ENCODE results near the gene WDR83.
"Not testable (repeated sequence)": the region's sequence is repeated elsewhere in the genome, so short reads cannot be mapped to it uniquely, and the experiment has no call there.

WDR83 gene

DNA sequence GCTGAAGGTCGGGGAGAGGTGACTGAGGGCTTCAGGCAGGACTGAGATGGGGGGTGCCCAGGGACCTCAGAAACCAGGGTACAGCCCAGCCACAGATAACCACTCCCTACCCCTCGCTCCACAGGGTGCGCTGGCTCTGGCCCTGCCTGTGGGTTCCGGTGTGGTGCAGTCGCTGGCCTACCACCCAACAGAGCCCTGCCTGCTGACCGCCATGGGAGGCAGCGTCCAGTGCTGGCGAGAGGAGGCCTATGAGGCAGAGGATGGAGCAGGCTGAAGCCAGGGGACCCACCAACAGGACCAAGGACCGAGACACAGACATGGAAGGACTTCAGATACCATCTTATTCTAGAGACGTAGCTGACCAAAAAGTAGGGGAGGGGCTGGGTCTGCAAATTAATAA lies 8.8 kb downstream of the WDR83 start:
- no peak overlapping the region for H3K4me3 ChIP-seq (replicated peaks in 1 of 2; ENCODE audit: low read depth in 2 of 2, low read length in 2 of 2)
- TF ChIP-seq, protein P1, sequence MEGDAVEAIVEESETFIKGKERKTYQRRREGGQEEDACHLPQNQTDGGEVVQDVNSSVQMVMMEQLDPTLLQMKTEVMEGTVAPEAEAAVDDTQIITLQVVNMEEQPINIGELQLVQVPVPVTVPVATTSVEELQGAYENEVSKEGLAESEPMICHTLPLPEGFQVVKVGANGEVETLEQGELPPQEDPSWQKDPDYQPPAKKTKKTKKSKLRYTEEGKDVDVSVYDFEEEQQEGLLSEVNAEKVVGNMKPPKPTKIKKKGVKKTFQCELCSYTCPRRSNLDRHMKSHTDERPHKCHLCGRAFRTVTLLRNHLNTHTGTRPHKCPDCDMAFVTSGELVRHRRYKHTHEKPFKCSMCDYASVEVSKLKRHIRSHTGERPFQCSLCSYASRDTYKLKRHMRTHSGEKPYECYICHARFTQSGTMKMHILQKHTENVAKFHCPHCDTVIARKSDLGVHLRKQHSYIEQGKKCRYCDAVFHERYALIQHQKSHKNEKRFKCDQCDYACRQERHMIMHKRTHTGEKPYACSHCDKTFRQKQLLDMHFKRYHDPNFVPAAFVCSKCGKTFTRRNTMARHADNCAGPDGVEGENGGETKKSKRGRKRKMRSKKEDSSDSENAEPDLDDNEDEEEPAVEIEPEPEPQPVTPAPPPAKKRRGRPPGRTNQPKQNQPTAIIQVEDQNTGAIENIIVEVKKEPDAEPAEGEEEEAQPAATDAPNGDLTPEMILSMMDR (IDR thresholded peaks at IDR 0.05; ENCODE audit: low read depth, low read length): no peak
- no peak for DNase-seq (ENCODE audit: low read depth in 2 of 2)

DNA sequence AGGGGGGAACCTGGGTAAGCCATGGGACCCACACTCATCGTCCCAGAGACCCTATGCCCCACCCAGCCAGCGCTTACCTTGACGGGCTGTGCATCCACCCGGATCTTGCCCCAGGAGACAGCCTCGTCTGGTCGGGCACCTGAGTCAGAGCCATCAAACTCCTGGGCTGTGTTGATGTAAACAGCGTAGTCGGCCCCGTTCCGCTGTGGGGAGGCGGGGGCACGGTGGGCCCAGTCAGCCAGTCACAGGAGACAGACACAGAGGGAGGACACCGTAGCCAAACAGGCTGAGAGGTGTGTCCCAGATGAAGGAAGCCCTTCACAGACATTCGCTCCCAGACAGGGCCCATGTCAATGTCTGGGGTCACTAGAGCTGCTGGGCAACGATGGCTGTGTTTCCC lies 9.3 kb downstream of the WDR83 start:
- no peak overlapping the region for H3K4me3 ChIP-seq (replicated peaks in 1 of 2; ENCODE audit: low read depth in 2 of 2, low read length in 2 of 2)
- no peak for DNase-seq (ENCODE audit: low read depth in 2 of 2)
- TF ChIP-seq, protein P1 (IDR thresholded peaks at IDR 0.05; ENCODE audit: low read depth, low read length): no peak

DNA sequence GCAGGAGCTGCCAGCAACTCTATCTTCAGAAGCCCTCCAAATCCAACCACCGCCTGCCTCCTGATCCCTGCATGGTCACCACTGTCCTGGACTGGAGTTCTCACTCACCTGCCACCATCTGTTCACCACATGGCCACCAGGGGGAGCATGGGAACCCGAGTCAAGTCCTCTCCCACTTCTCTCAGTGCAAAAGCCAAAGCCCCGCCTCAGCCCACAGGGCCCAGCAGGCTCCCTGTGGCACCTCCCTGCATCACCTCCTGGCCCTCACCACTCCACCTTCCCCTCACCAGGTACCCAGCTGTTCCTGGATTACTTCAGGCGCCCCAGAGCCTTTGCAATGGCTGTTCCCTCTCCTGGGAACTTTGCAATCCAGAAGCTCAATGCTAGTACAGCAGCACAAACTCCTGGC lies 9.8 kb downstream of the WDR83 start:
- TF ChIP-seq, protein P1 (IDR thresholded peaks at IDR 0.05; ENCODE audit: low read depth, low read length): peak; percentile 88
- no peak overlapping the region for H3K4me3 ChIP-seq (replicated peaks in 1 of 2; ENCODE audit: low read depth in 2 of 2, low read length in 2 of 2)
- peak; percentile 82 to 84 for DNase-seq (ENCODE audit: low read depth in 2 of 2)

DNA sequence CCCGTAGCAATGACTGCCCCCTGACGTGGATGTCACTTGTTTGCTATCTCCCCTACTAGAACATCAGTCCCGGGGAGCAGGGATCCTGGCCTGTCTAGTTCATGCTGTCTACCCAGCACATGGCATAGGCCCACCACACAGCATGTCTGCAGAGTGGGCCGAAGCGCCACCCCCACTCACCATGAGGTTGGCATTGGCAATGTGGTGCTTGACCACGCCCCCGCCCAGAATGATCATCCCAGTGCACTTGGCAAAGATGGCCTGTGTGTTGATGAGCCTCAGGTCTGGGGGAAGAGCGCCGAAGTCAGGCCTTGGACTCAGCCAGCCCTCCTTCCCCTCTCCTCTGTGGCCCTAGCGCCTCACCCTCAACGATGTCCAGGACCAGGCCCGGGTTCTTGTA lies 10.3 kb downstream of the WDR83 start:
- no peak overlapping the region for H3K4me3 ChIP-seq (replicated peaks in 1 of 2; ENCODE audit: low read depth in 2 of 2, low read length in 2 of 2)
- TF ChIP-seq, protein P1 (IDR thresholded peaks at IDR 0.05; ENCODE audit: low read depth, low read length): no peak
- DNase-seq (ENCODE audit: low read depth in 2 of 2): no peak

DNA sequence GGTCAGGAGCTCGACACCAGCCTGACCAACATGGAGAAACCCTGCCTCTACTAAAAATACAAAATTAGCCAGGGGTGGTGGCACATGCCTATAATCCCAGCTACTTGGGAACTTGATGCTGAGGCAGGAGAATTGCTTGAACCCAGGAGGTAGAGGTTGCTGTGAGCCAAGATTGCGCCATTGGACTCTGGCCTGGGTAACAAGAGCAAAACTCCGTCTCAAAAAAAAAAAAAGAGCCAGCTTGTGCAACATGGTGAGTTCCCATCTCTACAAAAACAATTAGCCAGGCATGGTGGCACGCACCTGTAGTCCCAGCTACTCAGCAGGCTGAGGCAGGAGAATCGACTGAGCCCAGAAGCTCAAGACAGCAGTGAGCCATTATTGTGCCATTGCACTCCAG lies 11.4 kb downstream of the WDR83 start:
- DNase-seq (ENCODE audit: low read depth in 2 of 2); H3K4me3 ChIP-seq (replicated peaks in 1 of 2; ENCODE audit: low read depth in 2 of 2, low read length in 2 of 2): not testable (repeated sequence)

DNA sequence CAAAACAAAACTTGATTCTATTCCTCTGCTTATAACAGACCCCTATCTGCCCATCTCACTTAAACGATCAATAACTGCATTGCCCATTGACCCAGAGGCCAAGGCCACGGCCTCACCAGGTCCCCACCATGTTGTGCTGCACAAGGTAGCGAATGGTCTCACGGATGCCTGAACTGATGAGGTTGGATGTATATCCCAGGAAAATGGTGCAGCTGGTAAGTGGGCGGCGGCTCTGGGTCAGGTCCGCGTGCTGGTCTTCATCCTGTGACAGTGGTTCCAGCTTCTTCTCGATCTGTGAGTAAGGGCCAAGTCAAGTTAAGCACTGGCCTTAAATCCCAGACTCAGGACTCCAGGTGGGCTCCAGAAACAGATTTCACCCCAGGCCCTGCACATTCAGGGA lies 13.4 kb downstream of the WDR83 start:
- H3K4me3 ChIP-seq (replicated peaks in 1 of 2; ENCODE audit: low read depth in 2 of 2, low read length in 2 of 2): no peak overlapping the region
- TF ChIP-seq, protein P1 (IDR thresholded peaks at IDR 0.05; ENCODE audit: low read depth, low read length): no peak
- no peak for DNase-seq (ENCODE audit: low read depth in 2 of 2)

DNA sequence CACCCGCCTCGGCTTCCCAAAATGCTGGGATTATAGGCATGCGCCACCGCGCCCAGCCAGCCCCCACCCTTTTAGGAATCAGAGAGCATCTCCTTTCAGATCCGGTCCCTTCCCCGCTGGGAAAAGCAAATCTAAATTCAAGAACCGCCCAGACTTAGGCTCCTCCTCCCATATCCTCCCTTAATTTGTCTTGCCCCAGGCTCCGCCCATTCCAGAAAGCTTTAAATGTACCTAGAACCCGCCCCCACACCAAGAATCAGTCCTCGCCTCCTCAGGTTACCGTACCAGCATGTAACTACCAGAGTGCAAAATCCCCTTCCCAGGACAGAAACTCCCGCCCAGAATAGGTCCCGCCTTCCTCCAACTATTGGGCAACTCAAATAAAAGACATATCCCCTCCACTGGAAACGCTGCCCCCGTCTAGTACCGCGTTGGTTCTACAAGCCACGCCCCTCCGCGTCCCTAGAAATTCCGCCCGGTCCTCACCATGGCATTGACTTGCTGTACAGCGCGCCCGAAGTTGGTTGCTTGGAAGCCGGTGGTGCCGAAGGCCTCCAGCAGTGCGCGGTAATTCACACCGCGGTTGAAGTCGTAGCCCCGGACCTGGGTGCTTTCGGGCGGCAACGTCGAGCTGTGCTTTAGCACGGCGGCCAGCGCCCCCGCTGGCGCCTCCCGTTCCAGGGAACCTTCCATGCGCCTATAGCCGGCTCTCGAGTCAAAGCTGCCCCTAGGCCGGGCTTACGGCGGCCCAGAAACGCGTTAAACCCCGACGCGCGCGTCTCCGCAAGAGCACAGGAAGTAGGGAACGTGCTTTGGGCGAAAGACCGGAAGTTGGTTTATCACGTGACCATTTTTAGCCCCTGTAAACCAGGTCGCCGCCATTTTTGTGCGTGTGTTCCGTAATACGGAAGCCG lies 14.7 kb downstream of the WDR83 start, which contains the start of gene DHPS:
Gene DHPS, minus strand, starts transcription at position 807 of the 914 bp plus-strand sequence. Its CDS starts 114 bp downstream, at position 693.
- peak; percentile 99 for DNase-seq (ENCODE audit: low read depth in 2 of 2)
- TF ChIP-seq, protein P1 (IDR thresholded peaks at IDR 0.05; ENCODE audit: low read depth, low read length): no peak
- H3K4me3 ChIP-seq (replicated peaks in 1 of 2; ENCODE audit: low read depth in 2 of 2, low read length in 2 of 2): peak within 1 kb of the TSS; percentile 98 to 99

Data from cardiac fibroblast (primary cell).